Endodermal cell (in vitro differentiated cells): ENCODE results near the gene CARS1. TPM values are rescaled to one million over a fixed set of nuclear protein-coding genes. Genes with fewer than 3 reads are reported as not detected.

Experiments used
- DNase-seq: peaks from one replicate; pipeline ENCODE4 v3.0.0-alpha.2; 2017
- H3K27ac ChIP-seq: 2 replicates; pipeline ENCODE4 v1.5.1; 2013; ENCODE audit warnings: mild to moderate bottlenecking, low read depth, low read length, moderate library complexity
- H3K27me3 ChIP-seq: 2 replicates; pipeline ENCODE4 v1.6.1; 2013; ENCODE audit warnings: mild to moderate bottlenecking, low read length, moderate library complexity; ENCODE audit not compliant: insufficient read depth, control insufficient read depth, poor library complexity, severe bottlenecking
- H3K36me3 ChIP-seq: 2 replicates; pipeline ENCODE4 v1.7.0; 2013; ENCODE audit warnings: mild to moderate bottlenecking, low read length, moderate library complexity; ENCODE audit not compliant: control insufficient read depth, insufficient read depth
- H3K4me1 ChIP-seq: one replicate; pipeline ENCODE4 v1.7.0; 2013; ENCODE audit warnings: low read length; ENCODE audit not compliant: control insufficient read depth, insufficient read depth
- H3K4me3 ChIP-seq: 2 replicates; pipeline ENCODE4 v1.5.1; 2013; ENCODE audit warnings: mild to moderate bottlenecking, low read length, moderate library complexity
- H3K9ac ChIP-seq: 2 replicates; pipeline ENCODE4 v1.6.1; 2013; ENCODE audit warnings: mild to moderate bottlenecking, low read length, moderate library complexity; ENCODE audit not compliant: poor library complexity, severe bottlenecking; ENCODE audit errors: extremely low read depth
- H3K9me3 ChIP-seq: 2 replicates; pipeline ENCODE4 v1.6.1; 2013; ENCODE audit warnings: mild to moderate bottlenecking, low read length, moderate library complexity; ENCODE audit not compliant: control insufficient read depth
- H3K27ac Mint-ChIP-seq: 2 replicates; pipeline ENCODE4 v1.8.0; 2020; ENCODE audit warnings: mixed read lengths
- H3K27me3 Mint-ChIP-seq: 2 replicates; pipeline ENCODE4 v1.8.0; 2021; ENCODE audit warnings: mild to moderate bottlenecking, mixed read lengths; ENCODE audit not compliant: insufficient read depth
- H3K36me3 Mint-ChIP-seq: 2 replicates; pipeline ENCODE4 v1.8.0; 2020; ENCODE audit warnings: low read depth, mixed read lengths
- H3K4me1 Mint-ChIP-seq: 2 replicates; pipeline ENCODE4 v1.8.0; 2020; ENCODE audit warnings: mixed read lengths
- H3K4me3 Mint-ChIP-seq: 2 replicates; pipeline ENCODE4 v1.8.0; 2020; ENCODE audit warnings: mild to moderate bottlenecking, moderate library complexity, mixed read lengths
- H3K9me3 Mint-ChIP-seq: 2 replicates; pipeline ENCODE4 v1.8.0; 2020; ENCODE audit warnings: mild to moderate bottlenecking, mixed read lengths
- CTCF ChIP-seq: fragments of 200-600 bp; sonication (generic); conservative IDR thresholded peaks from 2 replicates; pipeline ENCODE4 v1.5.0; 2021; ENCODE audit warnings: antibody characterized with exemption, mild to moderate bottlenecking
- WGBS, 2 experiments: methylation state at CpG; one replicate each; pipeline versions ENCODE4 v1.1.5 to v1.1.7; 2013; ENCODE audit warnings: missing lambda C conversion rate in 2 of 2, mixed read lengths in 1 of 2; ENCODE audit not compliant: insufficient coverage in 1 of 2, insufficient read length in 1 of 2; 5-methylcytosine and 5-hydroxymethylcytosine counted together
- total RNA-seq, 2 donors: library from RNA; stranded (reverse); fragmentation: NEBNext Ultra II Directional in 1 of 2; extraction: Animal tissue kit (Norgen Biotek cat#: 25700) in 1 of 2; gene quantifications; 2 replicates in 1 of 2; 3 replicates in 1 of 2; pipeline ENCODE4 v1.2.1, GENCODE V29; 2021

CARS1 gene
- total RNA-seq, 2 donors from 2014 or later: 48.0 to 52.8 TPM

- Histone ChIP-seq H3K9ac (no peak overlapping the region), H3K4me3 (no peak overlapping the region), H3K4me1 (no peaks in the 10 kb centered on the region), H3K27ac (no peak overlapping the region), H3K9me3 (no peaks in the 10 kb centered on the region), H3K36me3 (peaks cover 67% of the 10 kb centered on the region), H3K27me3 (no peaks in the 10 kb centered on the region)
- peaks cover 59% of the 10 kb centered on the region for H3K36me3 Mint-ChIP-seq
- 94 to 99% methylated on average over 6 to 8 of the region's 9 CpGs for WGBS, 2 experiments
- no peaks in the 10 kb centered on the region for H3K4me1 Mint-ChIP-seq
- no peak for DNase-seq
- H3K27ac Mint-ChIP-seq: no peak overlapping the region
- H3K9me3 Mint-ChIP-seq: no peaks in the 10 kb centered on the region
- H3K27me3 Mint-ChIP-seq: no peaks in the 10 kb centered on the region
- TF ChIP-seq CTCF: no peak
- no peak overlapping the region for H3K4me3 Mint-ChIP-seq
These were observed 16.3 kb downstream of the CARS1 start for GRCh38 chr11:3040881-3041280.

DNA sequence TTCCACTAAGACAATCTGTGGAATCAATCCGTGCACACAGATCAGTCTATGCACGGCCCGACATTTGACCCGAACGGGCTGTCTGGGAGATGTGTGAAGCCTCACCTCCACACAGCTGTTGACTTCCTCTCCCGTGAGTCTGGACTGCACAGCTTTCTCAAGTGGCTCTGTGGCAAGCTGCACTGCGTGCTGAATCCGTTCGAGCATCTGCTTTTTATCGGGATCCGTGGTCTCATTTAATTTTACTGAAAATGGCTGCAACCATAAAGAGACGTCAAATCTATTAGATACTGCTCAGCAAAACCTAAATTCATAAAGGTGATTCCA is 19.3 kb downstream of the CARS1 start:
- no peak overlapping the region for H3K4me3 Mint-ChIP-seq
- 93 to 95% methylated on average over 11 to 12 of the region's 12 CpGs for WGBS, 2 experiments
- Histone ChIP-seq H3K9me3 (no peaks in the 10 kb centered on the region), H3K36me3 (peaks cover 79% of the 10 kb centered on the region), H3K27me3 (no peaks in the 10 kb centered on the region), H3K9ac (no peak overlapping the region), H3K27ac (no peak overlapping the region), H3K4me1 (no peaks in the 10 kb centered on the region), H3K4me3 (no peak overlapping the region)
- no peaks in the 10 kb centered on the region for H3K4me1 Mint-ChIP-seq
- H3K36me3 Mint-ChIP-seq: peaks cover 67% of the 10 kb centered on the region
- no peaks in the 10 kb centered on the region for H3K9me3 Mint-ChIP-seq
- H3K27ac Mint-ChIP-seq: no peak overlapping the region
- no peak for TF ChIP-seq CTCF
- H3K27me3 Mint-ChIP-seq: no peaks in the 10 kb centered on the region
- no peak for DNase-seq

- Histone ChIP-seq H3K4me1 (no peaks in the 10 kb centered on the region), H3K4me3 (no peak overlapping the region), H3K27ac (no peak overlapping the region), H3K36me3 (peaks cover 84% of the 10 kb centered on the region), H3K27me3 (no peaks in the 10 kb centered on the region), H3K9ac (no peak overlapping the region), H3K9me3 (no peaks in the 10 kb centered on the region)
- Mint-ChIP-seq H3K9me3 (no peaks in the 10 kb centered on the region), H3K4me3 (no peak overlapping the region), H3K27ac (no peak overlapping the region), H3K27me3 (no peaks in the 10 kb centered on the region), H3K36me3 (peaks cover 73% of the 10 kb centered on the region), H3K4me1 (no peaks in the 10 kb centered on the region)
- WGBS, 2 experiments: 75 to 93% methylated on average over 12 to 24 of the region's 24 CpGs
- peak; percentile 91 for TF ChIP-seq CTCF
- DNase-seq: peak; percentile 94
These were observed 19.9 kb downstream of the CARS1 start for GRCh38 chr11:3037040-3037944.
